Esophagus muscularis mucosa (tissue), 2 donors: ENCODE data around the gene TTC12.

Experiments
- EP300 ChIP-seq: sonication (generic); formaldehyde crosslinking; IDR thresholded peaks from one replicate; pipeline ENCODE4 v1.6.1; 2017; ENCODE audit warnings: antibody characterized with exemption
- POLR2A ChIP-seq: fragments of 450-650 bp; IDR thresholded peaks from one replicate; pipeline ENCODE4 v1.6.1; 2017; ENCODE audit warnings: antibody characterized with exemption, moderate library complexity, mild to moderate bottlenecking, low read depth

DNA sequence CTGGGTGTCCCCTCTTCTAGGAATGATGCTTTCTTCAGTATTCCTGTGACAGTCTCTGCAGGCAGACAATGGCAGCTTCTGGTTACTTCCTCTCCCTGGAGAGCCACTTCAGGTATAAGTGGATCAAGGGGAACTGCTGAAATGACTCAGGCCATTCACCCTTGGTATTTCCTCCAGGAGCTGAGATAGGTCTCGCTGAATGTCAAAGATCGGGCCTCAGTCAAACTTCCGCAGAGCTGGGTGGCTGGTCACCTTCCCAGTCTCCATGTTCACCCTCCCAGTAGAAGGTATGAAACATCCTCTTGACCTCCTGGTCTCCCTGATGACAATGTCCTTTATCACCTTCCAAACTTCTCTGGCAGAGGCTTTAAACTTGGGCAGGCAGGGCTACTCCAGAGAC, 71.4 kb downstream of the TTC12 start:
- TF ChIP-seq EP300 (no peak), POLR2A (no peak)
